Liver (tissue), 3 donors: ENCODE data around the gene TFDP2.

Source experiments
- FOXA1 ChIP-seq: IDR thresholded peaks from 2 replicates; pipeline ENCODE4 v1.6.1; 2016; ENCODE audit warnings: antibody characterized with exemption
- NR2F2 ChIP-seq: IDR thresholded peaks from 2 replicates; pipeline ENCODE4 v1.6.1; 2016; ENCODE audit warnings: antibody characterized with exemption
- RAD21 ChIP-seq, 2 donors: IDR thresholded peaks; 2 replicates each; pipeline ENCODE4 v1.6.1; 2016; ENCODE audit warnings: antibody characterized with exemption in 2 of 2, mild to moderate bottlenecking in 2 of 2
- YY1 ChIP-seq: IDR thresholded peaks from 2 replicates; pipeline ENCODE4 v1.6.1; 2016; ENCODE audit warnings: antibody characterized with exemption, mild to moderate bottlenecking
- TF ChIP-seq, protein P1 (sequence below): fragments of 150-350 bp; IDR thresholded peaks from 2 replicates; pipeline ENCODE4 v1.5.1; 2017; ENCODE audit warnings: improper control_type of control experiment, low read depth, low read length; ENCODE audit not compliant: missing input control
- donor health status: healthy.
- donor health status: healthy.

- TF ChIP-seq RAD21 (IDR thresholded peaks at IDR 0.05) (peak; percentile 31 to 58), FOXA1 (no peak), NR2F2 (no peak), YY1 (no peak)
- TF ChIP-seq, protein P1, sequence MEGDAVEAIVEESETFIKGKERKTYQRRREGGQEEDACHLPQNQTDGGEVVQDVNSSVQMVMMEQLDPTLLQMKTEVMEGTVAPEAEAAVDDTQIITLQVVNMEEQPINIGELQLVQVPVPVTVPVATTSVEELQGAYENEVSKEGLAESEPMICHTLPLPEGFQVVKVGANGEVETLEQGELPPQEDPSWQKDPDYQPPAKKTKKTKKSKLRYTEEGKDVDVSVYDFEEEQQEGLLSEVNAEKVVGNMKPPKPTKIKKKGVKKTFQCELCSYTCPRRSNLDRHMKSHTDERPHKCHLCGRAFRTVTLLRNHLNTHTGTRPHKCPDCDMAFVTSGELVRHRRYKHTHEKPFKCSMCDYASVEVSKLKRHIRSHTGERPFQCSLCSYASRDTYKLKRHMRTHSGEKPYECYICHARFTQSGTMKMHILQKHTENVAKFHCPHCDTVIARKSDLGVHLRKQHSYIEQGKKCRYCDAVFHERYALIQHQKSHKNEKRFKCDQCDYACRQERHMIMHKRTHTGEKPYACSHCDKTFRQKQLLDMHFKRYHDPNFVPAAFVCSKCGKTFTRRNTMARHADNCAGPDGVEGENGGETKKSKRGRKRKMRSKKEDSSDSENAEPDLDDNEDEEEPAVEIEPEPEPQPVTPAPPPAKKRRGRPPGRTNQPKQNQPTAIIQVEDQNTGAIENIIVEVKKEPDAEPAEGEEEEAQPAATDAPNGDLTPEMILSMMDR = peak; percentile 17
These were observed 150.6 kb downstream of the TFDP2 start for GRCh38 chr3:141998669-141999290.
